HL-60 (cell line): Measurements from ENCODE around the gene HECTD4.

ENCODE experiments used
- CTCF ChIP-seq: IDR thresholded peaks from one replicate; pipeline ENCODE4 v1.5.1; 2011; ENCODE audit warnings: low read length, control low read depth, inconsistent platforms; ENCODE audit not compliant: insufficient read depth
- GABPA ChIP-seq: IDR thresholded peaks from 2 replicates; pipeline ENCODE4 v1.6.1; 2012; ENCODE audit warnings: low read depth
- POLR2AphosphoS5 ChIP-seq: IDR thresholded peaks from 2 replicates; pipeline ENCODE4 v1.6.1; 2012; ENCODE audit warnings: low read depth
- REST ChIP-seq: IDR thresholded peaks from 2 replicates; pipeline ENCODE4 v1.6.1; 2012; ENCODE audit warnings: low read depth; ENCODE audit not compliant: insufficient replicate concordance
- SPI1 ChIP-seq: IDR thresholded peaks from 2 replicates; pipeline ENCODE4 v1.6.1; 2012; ENCODE audit warnings: low read depth, mild to moderate bottlenecking, borderline replicate concordance

GRCh38 chr12:112368856-112369255 is 13.4 kb downstream of the HECTD4 start:
- TF ChIP-seq CTCF (no peak), SPI1 (no peak), REST (no peak), GABPA (no peak), POLR2AphosphoS5 (no peak)
